WTC11 (cell line): ENCODE data around the gene CDNF. TPM values are rescaled to one million over a fixed set of nuclear protein-coding genes. Genes with fewer than 3 reads are reported as not detected.

Source experiments
- ATAC-seq: fragments of 200-7000 bp; cut with Tn5 transposase; 2 replicates; pipeline ENCODE4 v1.10.0; 2021; ENCODE audit warnings: mild to moderate bottlenecking, moderate library complexity
- CTCF ChIA-PET: fragments of 300-600 bp; sonication (Branson Sonifier 250); formaldehyde crosslinking; loops from one replicate; lab custom pipeline; 2021; ENCODE audit warnings: antibody characterized with exemption; lab: Charles Lee
- POLR2A ChIA-PET: fragments of 350-600 bp; sonication (Branson Sonifier 250); formaldehyde crosslinking; loops from one replicate; lab custom pipeline; 2021; ENCODE audit warnings: antibody characterized with exemption; lab: Charles Lee
- DNase-seq: peaks from one replicate; pipeline ENCODE4 v3.0.0; 2021; ENCODE audit warnings: low spot score
- H3K27ac Mint-ChIP-seq: 2 replicates; pipeline ENCODE4 v1.8.0; 2021; ENCODE audit warnings: mixed read lengths
- H3K27me3 Mint-ChIP-seq: 2 replicates; pipeline ENCODE4 v1.8.0; 2021; ENCODE audit warnings: low read depth, mild to moderate bottlenecking, moderate library complexity, mixed read lengths
- H3K36me3 Mint-ChIP-seq: 2 replicates; pipeline ENCODE4 v1.8.0; 2021; ENCODE audit warnings: mixed read lengths
- H3K4me1 Mint-ChIP-seq: 2 replicates; pipeline ENCODE4 v1.8.0; 2022; ENCODE audit warnings: mixed read lengths
- H3K4me3 Mint-ChIP-seq: 2 replicates; pipeline ENCODE4 v1.8.0; 2021; ENCODE audit warnings: mild to moderate bottlenecking, moderate library complexity, mixed read lengths
- H3K9me3 Mint-ChIP-seq: 2 replicates; pipeline ENCODE4 v1.8.0; 2021; ENCODE audit warnings: mixed read lengths
- ATF1 ChIP-seq: sonication (generic); formaldehyde crosslinking; IDR thresholded peaks from 2 replicates; pipeline ENCODE4 v1.8.1; 2023; ENCODE audit warnings: mild to moderate bottlenecking, moderate library complexity, missing genetic modification reagents
- E2F4 ChIP-seq: sonication (generic); formaldehyde crosslinking; IDR thresholded peaks from 2 replicates; pipeline ENCODE4 v1.8.1; 2022; ENCODE audit warnings: low read depth, mild to moderate bottlenecking, moderate library complexity, missing genetic modification reagents, borderline replicate concordance
- GTF2I ChIP-seq: fragments of 250-450 bp; sonication (Bioruptor Pico); conservative IDR thresholded peaks from 2 replicates; pipeline ENCODE4 v1.4.0; 2021; ENCODE audit warnings: mild to moderate bottlenecking
- HMGXB4 ChIP-seq: sonication (generic); formaldehyde crosslinking; IDR thresholded peaks from 2 replicates; pipeline ENCODE4 v1.8.1; 2023; ENCODE audit warnings: mild to moderate bottlenecking, moderate library complexity, missing genetic modification reagents
- KAT7 ChIP-seq: sonication (generic); formaldehyde crosslinking; IDR thresholded peaks from 2 replicates; pipeline ENCODE4 v1.8.1; 2023; ENCODE audit warnings: missing genetic modification reagents, mild to moderate bottlenecking, borderline replicate concordance
- MLX ChIP-seq: sonication (generic); formaldehyde crosslinking; IDR thresholded peaks from 2 replicates; pipeline ENCODE4 v1.8.1; 2023; ENCODE audit warnings: mild to moderate bottlenecking, missing genetic modification reagents, moderate library complexity
- NFATC4 ChIP-seq: fragments of 250-450 bp; sonication (Bioruptor Pico); IDR thresholded peaks from 2 replicates; pipeline ENCODE4 v1.9.0; 2021; ENCODE audit warnings: mild to moderate bottlenecking
- NR3C1 ChIP-seq: sonication (generic); formaldehyde crosslinking; conservative IDR thresholded peaks from 2 replicates; pipeline ENCODE4 v1.8.1; 2023; ENCODE audit warnings: low read depth, mild to moderate bottlenecking, missing genetic modification reagents
- SP1 ChIP-seq: sonication (generic); formaldehyde crosslinking; conservative IDR thresholded peaks from 2 replicates; pipeline ENCODE4 v1.8.1; 2022; ENCODE audit warnings: missing genetic modification reagents
- TCF7 ChIP-seq: sonication (generic); formaldehyde crosslinking; IDR thresholded peaks from 2 replicates; pipeline ENCODE4 v1.8.0; 2022; ENCODE audit warnings: mild to moderate bottlenecking, low read depth, missing genetic modification reagents, moderate library complexity
- TP53 ChIP-seq: sonication (generic); formaldehyde crosslinking; IDR thresholded peaks from 2 replicates; pipeline ENCODE4 v1.8.1; 2023; ENCODE audit warnings: mild to moderate bottlenecking, missing genetic modification reagents
- USF1 ChIP-seq: sonication (generic); formaldehyde crosslinking; IDR thresholded peaks from 2 replicates; pipeline ENCODE4 v1.8.0; 2022; ENCODE audit warnings: mild to moderate bottlenecking, missing genetic modification reagents
- ZNF121 ChIP-seq: sonication (generic); formaldehyde crosslinking; IDR thresholded peaks from 2 replicates; pipeline ENCODE4 v1.8.0; 2023; ENCODE audit warnings: missing genetic modification reagents
- ZNF138 ChIP-seq: sonication (generic); formaldehyde crosslinking; conservative IDR thresholded peaks from 2 replicates; pipeline ENCODE4 v1.8.1; 2022; ENCODE audit warnings: mild to moderate bottlenecking, moderate library complexity, missing genetic modification reagents
- ZNF396 ChIP-seq: fragments of 250-450 bp; sonication (Bioruptor Pico); IDR thresholded peaks from 2 replicates; pipeline ENCODE4 v1.8.0; 2021; ENCODE audit warnings: mild to moderate bottlenecking, moderate library complexity, borderline replicate concordance
- ZNF423 ChIP-seq: fragments of 250-450 bp; sonication (Bioruptor Pico); IDR thresholded peaks from 2 replicates; pipeline ENCODE4 v2.1.2; 2022; ENCODE audit warnings: mild to moderate bottlenecking, moderate library complexity
- ZNF425 ChIP-seq: fragments of 250-450 bp; sonication (Bioruptor Pico); conservative IDR thresholded peaks from 2 replicates; pipeline ENCODE4 v1.9.0; 2021; ENCODE audit warnings: mild to moderate bottlenecking
- total RNA-seq: library from RNA; stranded (reverse); gene quantifications from 3 replicates; pipeline ENCODE4 v1.2.3, GENCODE V29; 2021
- TF ChIP-seq, protein P1 (sequence below): fragments of 250-450 bp; sonication (Bioruptor Pico); IDR thresholded peaks from 2 replicates; pipeline ENCODE4 v1.9.0; 2021; ENCODE audit warnings: mild to moderate bottlenecking
- TF ChIP-seq, protein P2 (sequence below): sonication (generic); formaldehyde crosslinking; IDR thresholded peaks from 2 replicates; pipeline ENCODE4 v1.8.1; 2023; ENCODE audit warnings: mild to moderate bottlenecking, missing genetic modification reagents, borderline replicate concordance
- TF ChIP-seq, protein P3 (sequence below): fragments of 250-450 bp; sonication (Bioruptor Pico); IDR thresholded peaks from 2 replicates; pipeline ENCODE4 v1.9.0; 2021; ENCODE audit warnings: mild to moderate bottlenecking
- TF ChIP-seq, protein P4 (sequence below): fragments of 250-450 bp; sonication (Bioruptor Pico); IDR thresholded peaks from 2 replicates; pipeline ENCODE4 v2.1.2; 2022; ENCODE audit warnings: mild to moderate bottlenecking, moderate library complexity

The CDNF gene
- total RNA-seq, 1 experiment from 2014 or later, result 1.4 TPM

DNA sequence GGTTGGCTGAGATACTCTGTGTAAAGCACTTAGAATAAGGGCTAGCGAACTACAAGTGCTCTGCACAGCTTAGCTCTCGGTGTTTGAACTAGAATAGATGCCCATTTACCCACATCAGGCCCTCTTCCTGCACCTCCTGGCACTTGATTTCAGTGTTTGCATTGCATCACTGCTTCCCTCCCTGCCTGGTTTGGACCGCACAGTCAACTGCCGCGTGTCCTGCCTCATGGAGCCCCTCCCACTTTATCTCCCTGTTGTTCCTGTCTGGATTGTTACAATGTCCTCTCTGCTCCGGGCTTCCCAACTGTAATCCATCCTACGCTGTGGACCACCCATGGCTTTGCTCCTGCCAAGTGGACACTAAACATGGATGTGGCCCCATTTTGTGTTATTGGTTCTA, 65.4 kb downstream of the CDNF start (continued):
- TF ChIP-seq TP53 (CRISPR knock-in tag), result no peak

- Mint-ChIP-seq H3K4me1 (no peaks in the 10 kb centered on the region), H3K9me3 (no peaks in the 10 kb centered on the region), H3K36me3 (no peaks in the 10 kb centered on the region), H3K4me3 (no peak overlapping the region), H3K27me3 (no peaks in the 10 kb centered on the region), H3K27ac (no peak overlapping the region)
- POLR2A ChIA-PET, result no interaction called here
- no peak for TF ChIP-seq ZNF423 (CRISPR knock-in tag)
- no peak for TF ChIP-seq SP1 (CRISPR knock-in tag)
- TF ChIP-seq, protein P1, sequence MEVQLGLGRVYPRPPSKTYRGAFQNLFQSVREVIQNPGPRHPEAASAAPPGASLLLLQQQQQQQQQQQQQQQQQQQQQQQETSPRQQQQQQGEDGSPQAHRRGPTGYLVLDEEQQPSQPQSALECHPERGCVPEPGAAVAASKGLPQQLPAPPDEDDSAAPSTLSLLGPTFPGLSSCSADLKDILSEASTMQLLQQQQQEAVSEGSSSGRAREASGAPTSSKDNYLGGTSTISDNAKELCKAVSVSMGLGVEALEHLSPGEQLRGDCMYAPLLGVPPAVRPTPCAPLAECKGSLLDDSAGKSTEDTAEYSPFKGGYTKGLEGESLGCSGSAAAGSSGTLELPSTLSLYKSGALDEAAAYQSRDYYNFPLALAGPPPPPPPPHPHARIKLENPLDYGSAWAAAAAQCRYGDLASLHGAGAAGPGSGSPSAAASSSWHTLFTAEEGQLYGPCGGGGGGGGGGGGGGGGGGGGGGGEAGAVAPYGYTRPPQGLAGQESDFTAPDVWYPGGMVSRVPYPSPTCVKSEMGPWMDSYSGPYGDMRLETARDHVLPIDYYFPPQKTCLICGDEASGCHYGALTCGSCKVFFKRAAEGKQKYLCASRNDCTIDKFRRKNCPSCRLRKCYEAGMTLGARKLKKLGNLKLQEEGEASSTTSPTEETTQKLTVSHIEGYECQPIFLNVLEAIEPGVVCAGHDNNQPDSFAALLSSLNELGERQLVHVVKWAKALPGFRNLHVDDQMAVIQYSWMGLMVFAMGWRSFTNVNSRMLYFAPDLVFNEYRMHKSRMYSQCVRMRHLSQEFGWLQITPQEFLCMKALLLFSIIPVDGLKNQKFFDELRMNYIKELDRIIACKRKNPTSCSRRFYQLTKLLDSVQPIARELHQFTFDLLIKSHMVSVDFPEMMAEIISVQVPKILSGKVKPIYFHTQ, result no peak
- TF ChIP-seq, protein P2, sequence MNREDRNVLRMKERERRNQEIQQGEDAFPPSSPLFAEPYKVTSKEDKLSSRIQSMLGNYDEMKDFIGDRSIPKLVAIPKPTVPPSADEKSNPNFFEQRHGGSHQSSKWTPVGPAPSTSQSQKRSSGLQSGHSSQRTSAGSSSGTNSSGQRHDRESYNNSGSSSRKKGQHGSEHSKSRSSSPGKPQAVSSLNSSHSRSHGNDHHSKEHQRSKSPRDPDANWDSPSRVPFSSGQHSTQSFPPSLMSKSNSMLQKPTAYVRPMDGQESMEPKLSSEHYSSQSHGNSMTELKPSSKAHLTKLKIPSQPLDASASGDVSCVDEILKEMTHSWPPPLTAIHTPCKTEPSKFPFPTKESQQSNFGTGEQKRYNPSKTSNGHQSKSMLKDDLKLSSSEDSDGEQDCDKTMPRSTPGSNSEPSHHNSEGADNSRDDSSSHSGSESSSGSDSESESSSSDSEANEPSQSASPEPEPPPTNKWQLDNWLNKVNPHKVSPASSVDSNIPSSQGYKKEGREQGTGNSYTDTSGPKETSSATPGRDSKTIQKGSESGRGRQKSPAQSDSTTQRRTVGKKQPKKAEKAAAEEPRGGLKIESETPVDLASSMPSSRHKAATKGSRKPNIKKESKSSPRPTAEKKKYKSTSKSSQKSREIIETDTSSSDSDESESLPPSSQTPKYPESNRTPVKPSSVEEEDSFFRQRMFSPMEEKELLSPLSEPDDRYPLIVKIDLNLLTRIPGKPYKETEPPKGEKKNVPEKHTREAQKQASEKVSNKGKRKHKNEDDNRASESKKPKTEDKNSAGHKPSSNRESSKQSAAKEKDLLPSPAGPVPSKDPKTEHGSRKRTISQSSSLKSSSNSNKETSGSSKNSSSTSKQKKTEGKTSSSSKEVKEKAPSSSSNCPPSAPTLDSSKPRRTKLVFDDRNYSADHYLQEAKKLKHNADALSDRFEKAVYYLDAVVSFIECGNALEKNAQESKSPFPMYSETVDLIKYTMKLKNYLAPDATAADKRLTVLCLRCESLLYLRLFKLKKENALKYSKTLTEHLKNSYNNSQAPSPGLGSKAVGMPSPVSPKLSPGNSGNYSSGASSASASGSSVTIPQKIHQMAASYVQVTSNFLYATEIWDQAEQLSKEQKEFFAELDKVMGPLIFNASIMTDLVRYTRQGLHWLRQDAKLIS (CRISPR knock-in tag), result no peak
- no peak for TF ChIP-seq ZNF396 (CRISPR knock-in tag)
- TF ChIP-seq, protein P3, sequence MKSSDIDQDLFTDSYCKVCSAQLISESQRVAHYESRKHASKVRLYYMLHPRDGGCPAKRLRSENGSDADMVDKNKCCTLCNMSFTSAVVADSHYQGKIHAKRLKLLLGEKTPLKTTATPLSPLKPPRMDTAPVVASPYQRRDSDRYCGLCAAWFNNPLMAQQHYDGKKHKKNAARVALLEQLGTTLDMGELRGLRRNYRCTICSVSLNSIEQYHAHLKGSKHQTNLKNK (CRISPR knock-in tag), result no peak
- no peak for TF ChIP-seq HMGXB4
- TF ChIP-seq KAT7 (CRISPR knock-in tag), result no peak
- no peak for TF ChIP-seq NR3C1 (CRISPR knock-in tag)
- TF ChIP-seq E2F4 (CRISPR knock-in tag), result no peak
- TF ChIP-seq TCF7 (CRISPR knock-in tag), result no peak
- TF ChIP-seq NFATC4 (CRISPR knock-in tag), result no peak
- TF ChIP-seq, protein P4, sequence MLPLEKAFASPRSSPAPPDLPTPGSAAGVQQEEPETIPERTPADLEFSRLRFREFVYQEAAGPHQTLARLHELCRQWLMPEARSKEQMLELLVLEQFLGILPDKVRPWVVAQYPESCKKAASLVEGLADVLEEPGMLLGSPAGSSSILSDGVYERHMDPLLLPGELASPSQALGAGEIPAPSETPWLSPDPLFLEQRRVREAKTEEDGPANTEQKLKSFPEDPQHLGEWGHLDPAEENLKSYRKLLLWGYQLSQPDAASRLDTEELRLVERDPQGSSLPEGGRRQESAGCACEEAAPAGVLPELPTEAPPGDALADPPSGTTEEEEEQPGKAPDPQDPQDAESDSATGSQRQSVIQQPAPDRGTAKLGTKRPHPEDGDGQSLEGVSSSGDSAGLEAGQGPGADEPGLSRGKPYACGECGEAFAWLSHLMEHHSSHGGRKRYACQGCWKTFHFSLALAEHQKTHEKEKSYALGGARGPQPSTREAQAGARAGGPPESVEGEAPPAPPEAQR, result no peak
- TF ChIP-seq ZNF425 (CRISPR knock-in tag), result no peak
- TF ChIP-seq GTF2I (CRISPR knock-in tag), result no peak
- TF ChIP-seq ZNF138 (CRISPR knock-in tag), result no peak
- no peak for TF ChIP-seq MLX (CRISPR knock-in tag)
- no peak for TF ChIP-seq USF1 (CRISPR knock-in tag)
- TF ChIP-seq ZNF121 (CRISPR knock-in tag), result no peak
- no peak for TF ChIP-seq ATF1 (CRISPR knock-in tag)
- ATAC-seq (no peak), DNase-seq (no peak)
- CTCF ChIA-PET, result interaction anchor here (0.6 kb wide), 1 partner anchor 251 kb away, joined by 4 read pairs; no protein-coding TSS in a partner anchor
These were observed 66.9 kb downstream of the CDNF start for GRCh38 chr10:14770927-14771326.
